H1 (cell line): ENCODE data around the gene JAG2. TPM values are rescaled to one million over a fixed set of nuclear protein-coding genes. Genes with fewer than 3 reads are reported as not detected.

Source experiments
- ATF2 ChIP-seq: IDR thresholded peaks from 2 replicates; pipeline ENCODE4 v1.6.1; 2012; ENCODE audit warnings: low read length, inconsistent platforms
- CTBP2 ChIP-seq: IDR thresholded peaks from 2 replicates; pipeline ENCODE4 v1.7.0; 2011; ENCODE audit warnings: borderline replicate concordance, mild to moderate bottlenecking, moderate library complexity, mixed read lengths, low read length; ENCODE audit not compliant: insufficient read depth, insufficient read length
- NANOG ChIP-seq: IDR thresholded peaks from 2 replicates; pipeline ENCODE4 v1.6.1; 2011; ENCODE audit warnings: low read length, low read depth, mild to moderate bottlenecking, inconsistent platforms; ENCODE audit not compliant: insufficient read depth, poor library complexity, severe bottlenecking
- PHF8 ChIP-seq: fragments of 200-600 bp; sonication (generic); conservative IDR thresholded peaks from 2 replicates; pipeline ENCODE4 v1.7.1; 2012; ENCODE audit warnings: low read depth, mild to moderate bottlenecking, inconsistent platforms, low read length, moderate library complexity
- TBP ChIP-seq: IDR thresholded peaks from 2 replicates; pipeline ENCODE4 v1.6.1; 2011; ENCODE audit warnings: low read depth, low read length, improper control_type of control experiment
- TEAD4 ChIP-seq: IDR thresholded peaks from 2 replicates; pipeline ENCODE4 v1.6.1; 2012; ENCODE audit warnings: low read depth, low read length, inconsistent platforms, mixed read lengths
- polyA plus RNA-seq, 7 experiments: library from polyadenylated mRNA; depleted of rRNA in 3 of 7; stranded (reverse) in 5 of 7; unstranded in 2 of 7; fragments of >200 nt in 5 of 7; fragments of 200-250 nt in 2 of 7; gene quantifications; 1 replicate in 5 of 7; 2 replicates in 1 of 7; 4 replicates in 1 of 7; pipeline versions ENCODE4 v1.2.1 to v1.2.3, GENCODE V29; 2011 to 2013; ENCODE audit warnings: missing spikeins in 2 of 7, mixed read lengths in 2 of 7
- total RNA-seq: library from RNA; stranded (reverse); fragmentation: NEBNext Ultra II Directional; extraction: Animal tissue kit (Norgen Biotek cat#: 25700); gene quantifications from 2 replicates; pipeline ENCODE4 v1.2.1, GENCODE V29; 2021

JAG2 gene
- total and polyA plus RNA-seq, 2 of the 8 experiments (the other 6 are each of a cell fraction or from before 2014, with no cell fraction given): 2.8 to 6.2 TPM

GRCh38 chr14:105155681-105156413 lies 12.7 kb downstream of the JAG2 start (continued):
- TF ChIP-seq TEAD4 (no peak), NANOG (no peak), CTBP2 (no peak), TBP (no peak), ATF2 (no peak), PHF8 (no peak)
- TF ChIP-seq, all 59 proteins: peak for 0
